Activated effector memory CD4-positive, alpha-beta T cell treated with Interleukin-2 at 50 U/mL for 16 hours (primary cell): ENCODE measurements around the gene PEAK3.

Experiments used
- DNase-seq: peaks from one replicate; pipeline ENCODE4 v3.0.0-alpha.2; 2020

Gene PEAK3

DNA sequence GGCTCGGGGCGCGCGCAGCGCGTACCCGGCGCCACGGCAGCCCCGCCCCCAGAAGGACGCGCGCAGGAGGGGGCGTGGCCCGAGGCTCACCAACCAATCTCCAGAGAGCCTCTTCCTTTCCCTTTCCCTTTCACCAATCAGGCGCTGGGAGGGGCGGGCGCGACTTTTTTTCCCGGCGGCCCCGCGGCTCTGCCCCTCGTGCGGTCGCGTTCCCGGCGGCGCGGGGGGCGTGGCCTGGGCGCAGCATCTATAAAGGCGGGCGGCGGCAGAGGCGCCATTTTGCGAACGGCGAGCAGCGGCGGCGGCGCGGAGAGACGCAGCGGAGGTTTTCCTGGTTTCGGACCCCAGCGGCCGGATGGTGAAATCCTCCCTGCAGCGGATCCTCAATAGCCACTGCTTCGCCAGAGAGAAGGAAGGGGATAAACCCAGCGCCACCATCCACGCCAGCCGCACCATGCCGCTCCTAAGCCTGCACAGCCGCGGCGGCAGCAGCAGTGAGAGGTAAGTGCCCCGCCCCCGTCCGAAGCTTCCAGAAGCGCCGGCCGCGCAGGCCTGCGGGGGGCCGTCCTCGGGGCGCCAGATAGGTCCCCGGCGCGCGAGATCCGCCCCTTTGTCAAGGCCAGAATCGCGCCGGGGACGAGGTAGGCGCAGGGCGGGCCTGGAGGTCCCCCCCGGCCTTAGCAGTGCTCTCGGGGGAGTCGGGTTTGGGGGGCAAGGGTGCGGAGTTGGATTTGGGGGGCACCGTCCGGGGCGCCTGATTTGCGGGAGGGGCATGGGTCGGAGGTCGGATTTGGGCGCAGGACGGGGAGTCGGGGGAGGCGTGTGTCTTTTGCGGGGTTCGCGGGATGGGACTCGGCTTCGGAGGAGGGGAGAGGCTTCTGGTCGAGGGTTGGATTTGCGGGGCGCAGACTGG lies 12.5 kb downstream of the PEAK3 start:
- peak; percentile 99 for DNase-seq

- DNase-seq, result no peak
Observed at GRCh38 chr19:2268861-2269243, 13.1 kb downstream of the PEAK3 start.

GRCh38 chr19:2268480-2268830 lies 13.5 kb downstream of the PEAK3 start:
- no peak for DNase-seq

DNA sequence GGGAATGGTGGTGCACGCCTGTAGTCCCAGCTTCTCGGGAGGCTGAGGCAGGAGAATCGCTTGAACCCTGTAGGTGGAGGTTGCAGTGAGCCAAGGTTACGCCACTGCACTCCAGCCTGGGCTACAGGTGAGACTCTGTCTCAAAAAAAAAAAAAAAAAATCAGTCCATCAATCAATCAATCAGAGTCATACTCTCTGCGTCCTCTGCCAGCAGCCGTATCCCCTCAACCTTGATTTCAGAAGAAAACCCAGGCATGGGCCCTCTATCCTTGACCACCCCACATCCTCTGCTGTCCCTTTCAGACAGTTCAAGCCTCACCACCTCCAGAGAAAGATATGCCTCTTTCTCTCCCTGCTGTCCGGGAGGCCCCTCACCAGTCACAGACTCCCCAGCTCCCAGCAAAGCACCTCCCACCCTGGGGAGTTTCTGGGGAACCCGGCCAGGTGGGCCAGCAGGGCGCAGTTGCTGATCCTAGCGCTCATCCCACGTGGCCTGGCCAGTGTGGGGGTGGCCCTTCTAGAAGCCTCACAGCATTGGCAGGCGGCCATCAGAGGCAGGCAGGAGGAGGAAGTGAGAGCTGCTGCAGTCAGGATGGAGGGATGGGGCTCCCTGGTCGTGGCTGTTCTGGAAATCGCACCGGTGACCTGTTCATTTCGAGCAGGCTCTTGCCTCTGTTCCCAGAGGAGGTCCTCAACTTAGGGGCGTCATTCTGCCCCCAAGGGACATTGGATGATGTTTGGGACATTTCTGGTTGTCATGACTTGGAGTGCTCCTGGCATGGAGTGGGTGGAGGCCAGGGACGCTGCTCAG lies 15.6 kb downstream of the PEAK3 start:
- no peak for DNase-seq

- peak; percentile 42 for DNase-seq
Observed at GRCh38 chr19:2261438-2262172, 20.4 kb downstream of the PEAK3 start.

DNA sequence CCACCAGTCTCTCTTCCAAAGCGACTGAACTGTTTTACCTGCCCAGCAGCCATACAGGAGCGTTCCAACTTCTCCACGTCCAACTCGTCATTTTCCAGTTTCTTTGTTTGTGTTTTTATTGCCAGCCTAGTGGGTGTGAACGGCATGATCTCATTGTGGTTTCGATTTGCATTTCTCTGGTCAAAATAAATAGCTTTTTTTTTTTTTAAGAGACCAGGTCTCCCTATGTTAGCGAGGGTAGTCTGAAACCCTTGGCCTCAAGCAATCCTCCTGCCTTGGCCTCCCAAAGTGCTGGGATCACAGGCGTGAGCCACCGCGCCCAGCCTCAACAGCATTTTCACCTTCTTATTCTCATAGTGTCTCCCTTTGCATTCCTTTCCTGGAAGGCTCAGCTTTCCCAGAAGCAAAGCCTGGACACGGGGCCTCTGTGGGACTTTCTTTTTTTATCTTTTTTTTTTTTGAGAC lies 21.6 kb downstream of the PEAK3 start:
- DNase-seq, result no peak

- no peak for DNase-seq
Observed at GRCh38 chr19:2259336-2259735, 22.6 kb downstream of the PEAK3 start.

- no peak for DNase-seq
Observed at GRCh38 chr19:2255982-2256685, 25.8 kb downstream of the PEAK3 start, which contains the start of gene JSRP1. JSRP1 (minus strand) TSS chr19:2256417; CDS start chr19:2255314, 1,103 bp downstream.

- DNase-seq, result no peak
Observed at GRCh38 chr19:2255112-2255845, 26.7 kb downstream of the PEAK3 start.

GRCh38 chr19:2254064-2254872 lies 27.7 kb downstream of the PEAK3 start:
- no peak for DNase-seq

- DNase-seq, result peak; percentile 43
Observed at GRCh38 chr19:2253106-2254063, 28.6 kb downstream of the PEAK3 start.

DNA sequence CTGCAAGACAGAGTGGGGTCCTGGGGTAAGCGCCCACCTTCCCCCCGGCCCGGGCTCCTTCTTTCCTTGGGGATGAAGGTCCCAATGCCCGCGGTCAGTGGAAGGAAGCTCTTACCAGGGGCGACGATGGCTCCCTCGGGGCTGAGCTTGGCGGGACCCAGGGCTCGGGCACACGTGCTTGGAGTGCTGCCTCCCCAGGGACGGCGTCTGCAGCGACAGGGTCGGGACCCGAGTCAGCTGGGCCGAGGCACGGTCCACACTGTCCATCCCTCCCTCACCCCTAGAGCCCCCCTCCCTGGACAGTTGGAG lies 29.2 kb downstream of the PEAK3 start:
- DNase-seq, result no peak

DNA sequence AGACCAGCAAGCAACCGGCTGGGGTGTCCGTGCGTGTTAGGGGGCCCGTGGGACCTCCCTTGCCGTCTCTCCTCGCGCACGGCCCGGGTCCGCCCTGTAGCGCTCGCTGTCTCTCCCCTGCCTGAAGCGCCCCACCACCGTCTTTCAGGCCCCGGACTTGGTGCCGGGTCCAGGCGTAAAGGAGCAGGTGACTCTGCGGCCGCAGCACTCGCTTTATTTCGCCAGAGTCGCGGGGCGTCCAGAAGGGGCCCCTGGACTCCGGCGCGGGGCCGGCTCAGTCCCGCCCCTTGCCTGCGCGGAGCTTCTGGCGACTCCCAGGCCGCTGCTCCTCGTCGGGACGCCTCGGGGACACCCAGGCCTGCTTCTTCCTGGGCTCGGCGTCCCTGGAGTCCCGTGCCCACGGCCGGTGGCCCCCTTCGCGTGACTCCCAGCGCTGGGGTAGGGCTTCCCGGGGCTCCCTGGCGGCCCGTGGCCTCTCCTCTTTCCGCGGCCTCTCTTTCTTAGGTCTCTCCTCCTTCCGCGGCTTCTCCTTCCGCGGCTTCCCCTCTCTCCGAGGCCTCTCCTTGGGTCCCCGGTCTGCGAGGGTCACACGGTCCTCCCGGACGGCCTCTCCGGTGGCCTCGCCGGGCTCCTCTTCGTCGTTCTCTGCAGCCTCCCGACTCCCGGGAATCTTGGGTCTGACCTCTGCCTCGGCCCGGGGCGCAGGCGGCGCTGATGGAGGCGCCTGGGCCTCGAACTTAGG lies 29.7 kb downstream of the PEAK3 start:
- DNase-seq, result no peak

- DNase-seq, result no peak
Observed at GRCh38 chr19:2251106-2252054, 30.6 kb downstream of the PEAK3 start.

GRCh38 chr19:2250766-2251105 lies 31.2 kb downstream of the PEAK3 start:
- DNase-seq, result no peak

GRCh38 chr19:2249880-2250765 lies 31.9 kb downstream of the PEAK3 start:
- no peak for DNase-seq
